OCI-LY3 (cell line): ENCODE measurements around the gene ROPN1L.

Experiments used
- H2AFZ ChIP-seq: fragments of 200-600, 300-600 bp; shearing (Covaris generic); 2 replicates; pipeline ENCODE4 v1.6.0; 2014; ENCODE audit warnings: antibody characterized with exemption, low read depth, low read length
- H3K27ac ChIP-seq: fragments of 200-600, 300-600 bp; sonication (generic); 2 replicates; pipeline ENCODE4 v1.5.1; 2014; ENCODE audit warnings: mild to moderate bottlenecking, low read length, moderate library complexity, mixed read lengths
- H3K27me3 ChIP-seq: fragments of 200-600, 300-600 bp; sonication (generic); 2 replicates; pipeline ENCODE4 v1.6.1; 2014; ENCODE audit warnings: low read depth, low read length, mixed read lengths
- H3K36me3 ChIP-seq: fragments of 200-600, 300-600 bp; sonication (generic); replicated peaks from 2 replicates; pipeline ENCODE3; 2014; ENCODE audit warnings: low read depth, low read length, mixed read lengths
- H3K4me1 ChIP-seq: fragments of 300-600, 200-600 bp; sonication (generic); 2 replicates; pipeline ENCODE4 v1.6.1; 2014; ENCODE audit warnings: low read length, mixed read lengths
- H3K4me2 ChIP-seq: fragments of 200-600, 300-600 bp; sonication (generic); 2 replicates; pipeline ENCODE4 v1.6.1; 2014; ENCODE audit warnings: low read length, mixed read lengths
- H3K4me3 ChIP-seq: fragments of 300-600, 200-600 bp; sonication (generic); 2 replicates; pipeline ENCODE4 v1.5.1; 2014; ENCODE audit warnings: antibody characterized with exemption, mild to moderate bottlenecking, low read length, moderate library complexity
- H3K79me2 ChIP-seq: fragments of 300-600, 200-600 bp; shearing (Covaris generic); 2 replicates; pipeline ENCODE4 v1.6.1; 2014; ENCODE audit warnings: mild to moderate bottlenecking, low read length, mixed read lengths
- H3K9ac ChIP-seq: fragments of 300-600, 200-600 bp; shearing (Covaris generic); 2 replicates; pipeline ENCODE4 v1.6.0; 2014; ENCODE audit warnings: mild to moderate bottlenecking, low read length, moderate library complexity
- H3K9me3 ChIP-seq: fragments of 200-600, 300-600 bp; shearing (Covaris generic); 2 replicates; pipeline ENCODE4 v1.6.1; 2014; ENCODE audit warnings: low read length, mixed read lengths; ENCODE audit not compliant: insufficient read depth
- H4K20me1 ChIP-seq: fragments of 200-600, 300-600 bp; sonication (generic); 2 replicates; pipeline ENCODE4 v1.6.1; 2016; ENCODE audit warnings: low read length, mixed read lengths; ENCODE audit not compliant: insufficient read depth
- EZH2phosphoT487 ChIP-seq: fragments of 200-600 bp; shearing (Covaris generic); IDR thresholded peaks from 2 replicates; pipeline ENCODE4 v1.6.1; 2018; ENCODE audit warnings: antibody characterized with exemption, mixed run types, low read depth
- TF ChIP-seq, protein P1 (sequence below): fragments of 200-600, 300-600 bp; sonication (generic); IDR thresholded peaks from 2 replicates; pipeline ENCODE4 v1.5.1; 2014; ENCODE audit warnings: antibody characterized with exemption, low read length, low read depth

The ROPN1L gene

GRCh38 chr5:10499066-10499465 is 57.4 kb downstream of the ROPN1L start:
- H3K27me3 ChIP-seq = no peaks in the 10 kb centered on the region
- H3K9me3 ChIP-seq = peaks cover 6% of the 10 kb centered on the region; the same call in 1 of the 2 replicates
- no peak overlapping the region for H3K27ac ChIP-seq
- H3K4me2 ChIP-seq = no peak overlapping the region
- no peaks in the 10 kb centered on the region for H4K20me1 ChIP-seq
- TF ChIP-seq, protein P1, sequence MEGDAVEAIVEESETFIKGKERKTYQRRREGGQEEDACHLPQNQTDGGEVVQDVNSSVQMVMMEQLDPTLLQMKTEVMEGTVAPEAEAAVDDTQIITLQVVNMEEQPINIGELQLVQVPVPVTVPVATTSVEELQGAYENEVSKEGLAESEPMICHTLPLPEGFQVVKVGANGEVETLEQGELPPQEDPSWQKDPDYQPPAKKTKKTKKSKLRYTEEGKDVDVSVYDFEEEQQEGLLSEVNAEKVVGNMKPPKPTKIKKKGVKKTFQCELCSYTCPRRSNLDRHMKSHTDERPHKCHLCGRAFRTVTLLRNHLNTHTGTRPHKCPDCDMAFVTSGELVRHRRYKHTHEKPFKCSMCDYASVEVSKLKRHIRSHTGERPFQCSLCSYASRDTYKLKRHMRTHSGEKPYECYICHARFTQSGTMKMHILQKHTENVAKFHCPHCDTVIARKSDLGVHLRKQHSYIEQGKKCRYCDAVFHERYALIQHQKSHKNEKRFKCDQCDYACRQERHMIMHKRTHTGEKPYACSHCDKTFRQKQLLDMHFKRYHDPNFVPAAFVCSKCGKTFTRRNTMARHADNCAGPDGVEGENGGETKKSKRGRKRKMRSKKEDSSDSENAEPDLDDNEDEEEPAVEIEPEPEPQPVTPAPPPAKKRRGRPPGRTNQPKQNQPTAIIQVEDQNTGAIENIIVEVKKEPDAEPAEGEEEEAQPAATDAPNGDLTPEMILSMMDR = no peak
- no peak for TF ChIP-seq EZH2phosphoT487
- no peak overlapping the region for H2AFZ ChIP-seq
- no peak overlapping the region for H3K9ac ChIP-seq
- no peak overlapping the region for H3K4me3 ChIP-seq
- no peaks in the 10 kb centered on the region for H3K36me3 ChIP-seq
- H3K79me2 ChIP-seq = no peaks in the 10 kb centered on the region
- H3K4me1 ChIP-seq = peaks cover 2% of the 10 kb centered on the region

DNA sequence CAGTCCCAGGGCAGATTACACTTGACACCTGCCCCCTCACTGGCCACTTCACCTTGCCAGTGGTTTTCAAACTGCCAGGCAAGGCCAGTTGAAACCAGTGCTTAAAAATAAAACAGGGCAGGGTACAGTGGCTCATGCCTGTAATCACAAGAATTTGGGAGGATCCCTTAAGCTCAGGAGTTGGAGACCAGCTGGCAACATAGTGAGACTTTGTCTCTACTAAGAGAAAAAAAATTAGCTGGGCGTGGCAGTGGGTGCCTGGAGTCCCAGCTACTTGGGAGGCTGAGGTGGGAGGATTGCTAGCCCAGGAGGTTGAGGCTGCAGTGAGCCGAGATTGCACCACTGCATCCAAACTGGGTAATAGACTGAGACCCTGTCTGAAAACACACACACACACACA is 58.1 kb downstream of the ROPN1L start:
- Histone ChIP-seq H3K4me1 (no peaks in the 10 kb centered on the region), H4K20me1 (no peaks in the 10 kb centered on the region), H3K9me3 (peaks cover 4% of the 10 kb centered on the region; the same call in 1 of the 2 replicates), H2AFZ (no peak overlapping the region), H3K36me3 (no peaks in the 10 kb centered on the region), H3K4me3 (no peak overlapping the region), H3K27ac (no peak overlapping the region), H3K79me2 (no peaks in the 10 kb centered on the region), H3K9ac (no peak overlapping the region), H3K4me2 (no peak overlapping the region), H3K27me3 (no peaks in the 10 kb centered on the region)
- no peak for TF ChIP-seq EZH2phosphoT487
- TF ChIP-seq, protein P1 = no peak

GRCh38 chr5:10500669-10501068 is 59.0 kb downstream of the ROPN1L start:
- Histone ChIP-seq H3K9me3 (no peaks in the 10 kb centered on the region), H3K9ac (no peak overlapping the region), H4K20me1 (no peaks in the 10 kb centered on the region), H3K4me1 (peaks cover 9% of the 10 kb centered on the region), H2AFZ (no peak overlapping the region), H3K27me3 (no peaks in the 10 kb centered on the region), H3K27ac (no peak overlapping the region), H3K79me2 (no peaks in the 10 kb centered on the region), H3K36me3 (peaks cover 4% of the 10 kb centered on the region), H3K4me2 (no peak overlapping the region), H3K4me3 (no peak overlapping the region)
- TF ChIP-seq, protein P1 = no peak
- TF ChIP-seq EZH2phosphoT487 = no peak

GRCh38 chr5:10501554-10502075 is 59.9 kb downstream of the ROPN1L start:
- Histone ChIP-seq H4K20me1 (no peaks in the 10 kb centered on the region), H3K9ac (no peak overlapping the region), H3K9me3 (no peaks in the 10 kb centered on the region), H3K79me2 (no peaks in the 10 kb centered on the region), H3K27ac (no peak overlapping the region), H3K36me3 (peaks cover 4% of the 10 kb centered on the region), H3K4me3 (no peak overlapping the region), H2AFZ (no peak overlapping the region), H3K4me1 (peaks cover 13% of the 10 kb centered on the region), H3K27me3 (no peaks in the 10 kb centered on the region), H3K4me2 (no peak overlapping the region)
- TF ChIP-seq, protein P1 = no peak
- no peak for TF ChIP-seq EZH2phosphoT487
